ENCODE measurements around the gene MAPK8IP2.
"Not testable (repeated sequence)": the region's sequence is repeated elsewhere in the genome, so short reads cannot be mapped to it uniquely, and the experiment has no call there.

MAPK8IP2 gene

GRCh38 chr22:50641696-50642607, 41.4 kb downstream of the MAPK8IP2 start:
- DNase-seq = no peak

GRCh38 chr22:50643021-50643820, 42.6 kb downstream of the MAPK8IP2 start:
- DNase-seq = not testable (repeated sequence)

- DNase-seq = not testable (repeated sequence)
Observed at GRCh38 chr22:50643821-50644101, 43.2 kb downstream of the MAPK8IP2 start.

GRCh38 chr22:50653256-50653655, 52.7 kb downstream of the MAPK8IP2 start:
- DNase-seq = no peak

GRCh38 chr22:50654664-50655063, 54.1 kb downstream of the MAPK8IP2 start:
- not testable (repeated sequence) for DNase-seq

- DNase-seq = no peak
Observed at GRCh38 chr22:50656122-50657070, 55.8 kb downstream of the MAPK8IP2 start.

GRCh38 chr22:50657925-50658324, 57.3 kb downstream of the MAPK8IP2 start:
- DNase-seq = no peak

- not testable (repeated sequence) for DNase-seq
Observed at GRCh38 chr22:50659711-50660110, 59.1 kb downstream of the MAPK8IP2 start.

GRCh38 chr22:50660306-50660705, 59.7 kb downstream of the MAPK8IP2 start:
- no peak for DNase-seq
